Measurements from ENCODE around the gene SH2D3A.

DNA sequence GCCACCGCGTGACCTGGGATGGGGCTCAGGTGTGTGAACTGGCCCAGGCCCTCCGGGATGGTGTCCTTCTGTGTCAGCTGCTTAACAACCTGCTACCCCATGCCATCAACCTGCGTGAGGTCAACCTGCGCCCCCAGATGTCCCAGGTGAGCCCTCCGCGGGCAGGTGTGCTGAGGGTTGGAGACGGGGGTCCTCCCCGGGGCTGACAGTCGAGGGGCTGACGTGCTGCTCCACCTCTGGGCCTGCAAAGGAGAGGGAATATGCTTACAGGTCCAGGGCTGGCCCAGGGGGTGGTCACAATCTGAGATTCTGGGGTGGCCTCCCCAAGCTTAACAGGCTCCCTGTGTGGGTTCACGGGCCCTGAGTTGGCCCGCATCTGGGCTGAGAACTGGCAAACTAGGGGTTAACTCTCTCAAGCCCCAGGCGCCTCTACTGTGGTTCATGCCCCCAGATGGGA lies 5.7 kb upstream of the SH2D3A start:
- TF ChIP-seq, protein P1, sequence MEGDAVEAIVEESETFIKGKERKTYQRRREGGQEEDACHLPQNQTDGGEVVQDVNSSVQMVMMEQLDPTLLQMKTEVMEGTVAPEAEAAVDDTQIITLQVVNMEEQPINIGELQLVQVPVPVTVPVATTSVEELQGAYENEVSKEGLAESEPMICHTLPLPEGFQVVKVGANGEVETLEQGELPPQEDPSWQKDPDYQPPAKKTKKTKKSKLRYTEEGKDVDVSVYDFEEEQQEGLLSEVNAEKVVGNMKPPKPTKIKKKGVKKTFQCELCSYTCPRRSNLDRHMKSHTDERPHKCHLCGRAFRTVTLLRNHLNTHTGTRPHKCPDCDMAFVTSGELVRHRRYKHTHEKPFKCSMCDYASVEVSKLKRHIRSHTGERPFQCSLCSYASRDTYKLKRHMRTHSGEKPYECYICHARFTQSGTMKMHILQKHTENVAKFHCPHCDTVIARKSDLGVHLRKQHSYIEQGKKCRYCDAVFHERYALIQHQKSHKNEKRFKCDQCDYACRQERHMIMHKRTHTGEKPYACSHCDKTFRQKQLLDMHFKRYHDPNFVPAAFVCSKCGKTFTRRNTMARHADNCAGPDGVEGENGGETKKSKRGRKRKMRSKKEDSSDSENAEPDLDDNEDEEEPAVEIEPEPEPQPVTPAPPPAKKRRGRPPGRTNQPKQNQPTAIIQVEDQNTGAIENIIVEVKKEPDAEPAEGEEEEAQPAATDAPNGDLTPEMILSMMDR (conservative IDR thresholded peaks at IDR 0.05; ENCODE audit: low read depth, low read length) = no peak
- TF ChIP-seq, protein P2, sequence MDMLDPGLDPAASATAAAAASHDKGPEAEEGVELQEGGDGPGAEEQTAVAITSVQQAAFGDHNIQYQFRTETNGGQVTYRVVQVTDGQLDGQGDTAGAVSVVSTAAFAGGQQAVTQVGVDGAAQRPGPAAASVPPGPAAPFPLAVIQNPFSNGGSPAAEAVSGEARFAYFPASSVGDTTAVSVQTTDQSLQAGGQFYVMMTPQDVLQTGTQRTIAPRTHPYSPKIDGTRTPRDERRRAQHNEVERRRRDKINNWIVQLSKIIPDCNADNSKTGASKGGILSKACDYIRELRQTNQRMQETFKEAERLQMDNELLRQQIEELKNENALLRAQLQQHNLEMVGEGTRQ (IDR thresholded peaks at IDR 0.05; ENCODE audit: low read depth, low read length) = no peak
- TF ChIP-seq POLR2A (IDR thresholded peaks at IDR 0.05; ENCODE audit: low read depth, low read length) (no peak), NFE2L2 (IDR thresholded peaks at IDR 0.05; ENCODE audit: low read depth, low read length) (no peak), RCOR1 (IDR thresholded peaks at IDR 0.05; ENCODE audit: insufficient replicate concordance, low read length) (no peak), CEBPB (IDR thresholded peaks at IDR 0.05; ENCODE audit: low read depth, low read length) (no peak), MAFK (IDR thresholded peaks at IDR 0.05; ENCODE audit: low read depth, low read length) (no peak), CHD1 (IDR thresholded peaks at IDR 0.05; ENCODE audit: low read depth, low read length) (no peak)
- TF ChIP-seq, protein P3, sequence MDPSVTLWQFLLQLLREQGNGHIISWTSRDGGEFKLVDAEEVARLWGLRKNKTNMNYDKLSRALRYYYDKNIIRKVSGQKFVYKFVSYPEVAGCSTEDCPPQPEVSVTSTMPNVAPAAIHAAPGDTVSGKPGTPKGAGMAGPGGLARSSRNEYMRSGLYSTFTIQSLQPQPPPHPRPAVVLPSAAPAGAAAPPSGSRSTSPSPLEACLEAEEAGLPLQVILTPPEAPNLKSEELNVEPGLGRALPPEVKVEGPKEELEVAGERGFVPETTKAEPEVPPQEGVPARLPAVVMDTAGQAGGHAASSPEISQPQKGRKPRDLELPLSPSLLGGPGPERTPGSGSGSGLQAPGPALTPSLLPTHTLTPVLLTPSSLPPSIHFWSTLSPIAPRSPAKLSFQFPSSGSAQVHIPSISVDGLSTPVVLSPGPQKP (IDR thresholded peaks at IDR 0.05; ENCODE audit: borderline replicate concordance, low read depth, low read length) = no peak

All from IMR-90 (cell line).